IPS-15b (cell line): ENCODE results near the gene MORN3.

Experiments
- H3K27me3 ChIP-seq: one replicate; pipeline ENCODE4 v1.6.1; 2013; ENCODE audit warnings: low read length; ENCODE audit not compliant: control insufficient read depth, insufficient read depth
- H3K36me3 ChIP-seq: one replicate; pipeline ENCODE4 v1.6.1; 2013; ENCODE audit warnings: low read length; ENCODE audit not compliant: control insufficient read depth, insufficient read depth
- H3K4me1 ChIP-seq: one replicate; pipeline ENCODE4 v1.6.1; 2013; ENCODE audit warnings: mild to moderate bottlenecking, low read length; ENCODE audit not compliant: control insufficient read depth, insufficient read depth
- H3K4me3 ChIP-seq: one replicate; pipeline ENCODE4 v1.5.1; 2013; ENCODE audit warnings: low read depth, low read length
- H3K9ac ChIP-seq: one replicate; pipeline ENCODE4 v1.6.1; 2013; ENCODE audit warnings: low read depth, mild to moderate bottlenecking, low read length
- H3K9me3 ChIP-seq: one replicate; pipeline ENCODE4 v1.6.1; 2013; ENCODE audit warnings: mild to moderate bottlenecking, low read length; ENCODE audit not compliant: control insufficient read depth, insufficient read depth

MORN3 gene

DNA sequence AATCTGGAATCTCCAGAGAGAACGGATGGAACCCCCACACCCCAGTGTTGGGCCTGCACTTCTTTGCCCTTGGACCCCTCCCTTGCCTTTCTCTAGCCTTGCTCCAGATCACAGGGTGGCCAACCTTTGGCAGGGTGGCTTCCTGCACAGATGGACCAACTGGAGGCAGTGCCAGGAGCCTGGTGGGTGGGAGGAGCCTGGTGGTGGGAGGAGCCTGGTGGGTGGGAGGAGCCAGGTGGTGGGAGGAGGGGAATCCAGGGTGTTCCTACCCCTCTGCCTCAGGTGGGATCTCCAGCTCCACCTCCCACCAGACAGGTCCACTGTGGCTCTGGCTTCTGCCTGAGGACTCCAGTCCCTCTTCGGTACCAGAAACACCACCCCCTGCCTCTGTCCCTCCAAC lies 58.1 kb downstream of the MORN3 start:
- no peaks in the 10 kb centered on the region for H3K9me3 ChIP-seq
- peaks cover 3% of the 10 kb centered on the region for H3K36me3 ChIP-seq
- no peaks in the 10 kb centered on the region for H3K27me3 ChIP-seq
- H3K9ac ChIP-seq: no peak overlapping the region
- H3K4me1 ChIP-seq: no peaks in the 10 kb centered on the region
- H3K4me3 ChIP-seq: no peak overlapping the region

DNA sequence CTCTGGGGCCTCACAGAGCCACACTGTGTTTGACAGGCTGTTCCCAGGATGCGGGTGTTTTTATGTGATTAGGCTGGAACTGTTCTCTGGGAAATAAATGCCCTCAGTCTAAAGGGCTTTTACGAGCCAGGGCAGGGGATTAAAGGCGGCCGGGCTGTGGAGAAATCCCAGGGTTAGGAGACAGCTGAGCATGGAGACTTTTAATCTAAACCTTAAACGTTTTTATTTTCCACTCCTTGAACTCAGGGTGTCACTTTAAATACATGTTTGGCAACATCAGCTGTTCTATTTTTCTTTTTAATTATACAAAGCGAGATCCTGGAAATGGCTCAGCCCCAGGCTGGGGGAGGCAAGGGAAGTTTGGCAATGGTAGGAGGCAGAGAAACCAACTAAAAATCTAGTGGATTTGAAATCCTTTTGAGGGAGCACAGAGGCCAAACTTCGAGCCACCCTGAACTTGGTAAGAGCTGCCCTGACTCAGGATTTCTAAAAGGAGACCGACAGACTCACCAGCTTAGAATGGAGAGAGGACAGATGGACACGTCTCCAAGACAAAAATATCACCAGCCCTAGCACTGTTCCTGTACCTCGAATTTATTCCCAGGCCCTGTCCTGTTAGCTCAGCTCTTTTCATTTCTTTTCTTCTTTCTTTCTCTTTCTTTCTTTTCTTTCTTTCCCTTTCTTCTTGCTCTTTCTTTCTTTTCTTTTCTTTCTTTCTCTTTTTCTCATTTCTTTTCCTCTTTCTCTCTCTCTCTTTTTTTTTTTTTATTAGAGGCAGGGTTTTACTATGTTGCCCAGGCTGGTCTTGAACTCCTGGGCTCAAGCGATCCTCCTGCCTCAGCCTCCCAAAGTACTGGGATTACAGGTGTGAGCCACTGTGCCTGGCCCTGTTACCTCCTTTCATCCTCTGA lies 59.0 kb downstream of the MORN3 start:
- H3K4me3 ChIP-seq: no peak overlapping the region
- no peaks in the 10 kb centered on the region for H3K9me3 ChIP-seq
- H3K9ac ChIP-seq: no peak overlapping the region
- peaks cover 3% of the 10 kb centered on the region for H3K36me3 ChIP-seq
- no peaks in the 10 kb centered on the region for H3K27me3 ChIP-seq
- no peaks in the 10 kb centered on the region for H3K4me1 ChIP-seq

DNA sequence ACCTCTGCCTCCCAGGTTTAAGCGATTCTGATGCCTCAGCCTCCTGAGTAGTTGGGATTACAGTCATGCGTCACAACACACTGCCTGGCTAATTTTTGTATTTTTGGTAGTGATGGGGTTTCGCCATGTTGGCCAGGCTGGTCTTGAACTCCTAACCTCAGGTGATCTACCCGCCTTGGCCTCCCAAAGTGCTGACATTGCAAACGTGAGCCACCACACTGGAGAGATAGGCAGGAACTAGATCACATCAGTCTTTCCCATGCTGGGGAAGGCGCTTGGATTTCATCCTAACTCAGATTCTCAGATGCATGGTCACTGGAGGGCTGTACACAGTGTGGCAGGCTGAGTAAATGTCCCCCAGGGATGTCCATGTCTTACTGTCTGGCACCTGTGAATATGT lies 61.2 kb downstream of the MORN3 start:
- Histone ChIP-seq H3K27me3 (no peaks in the 10 kb centered on the region), H3K36me3 (peaks cover 3% of the 10 kb centered on the region)

DNA sequence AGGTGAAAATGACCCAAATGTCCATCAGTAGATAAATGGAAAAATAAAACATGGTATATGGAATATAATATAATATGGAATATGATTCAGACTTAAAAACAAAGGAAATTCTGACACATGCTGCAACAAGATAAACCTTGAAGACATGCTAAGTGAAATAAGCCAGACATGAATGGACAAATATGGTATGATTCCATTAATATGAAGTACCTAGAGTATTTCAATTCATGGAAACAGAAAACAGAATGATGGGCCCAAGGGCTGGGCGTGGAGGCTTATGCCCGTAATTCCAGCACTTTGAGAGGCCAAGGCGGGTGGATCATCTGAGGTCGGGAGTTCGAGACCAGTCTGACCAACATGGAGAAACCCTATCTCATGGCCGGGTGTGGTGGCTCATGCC lies 65.9 kb downstream of the MORN3 start:
- Histone ChIP-seq H3K36me3 (peaks cover 2% of the 10 kb centered on the region), H3K4me1 (no peaks in the 10 kb centered on the region), H3K9me3 (no peaks in the 10 kb centered on the region), H3K27me3 (no peaks in the 10 kb centered on the region), H3K9ac (no peak overlapping the region), H3K4me3 (no peak overlapping the region)

More for the DNA sequence above, 61.2 kb downstream of the MORN3 start:
- Histone ChIP-seq H3K4me3 (no peak overlapping the region), H3K9me3 (no peaks in the 10 kb centered on the region), H3K9ac (no peak overlapping the region), H3K4me1 (no peaks in the 10 kb centered on the region)

DNA sequence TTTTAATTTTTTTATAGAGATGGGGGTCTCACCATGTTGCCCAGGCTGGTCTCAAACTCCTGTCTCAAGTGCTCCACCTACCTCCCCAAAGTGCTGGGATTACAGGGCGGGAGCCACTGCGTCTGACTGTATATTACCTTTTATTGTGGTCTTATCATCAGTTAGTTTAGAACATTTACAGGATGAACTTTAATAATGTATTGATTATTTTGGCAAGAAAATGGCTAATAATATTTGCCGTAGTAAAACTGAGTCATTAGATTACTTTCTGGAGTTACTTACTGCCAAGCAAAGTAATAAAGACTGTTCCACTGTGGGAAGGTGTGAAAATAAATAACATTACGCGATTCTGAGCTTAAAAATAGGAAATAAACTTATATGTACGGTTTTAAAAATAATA lies 66.7 kb downstream of the MORN3 start:
- no peaks in the 10 kb centered on the region for H3K36me3 ChIP-seq

DNA sequence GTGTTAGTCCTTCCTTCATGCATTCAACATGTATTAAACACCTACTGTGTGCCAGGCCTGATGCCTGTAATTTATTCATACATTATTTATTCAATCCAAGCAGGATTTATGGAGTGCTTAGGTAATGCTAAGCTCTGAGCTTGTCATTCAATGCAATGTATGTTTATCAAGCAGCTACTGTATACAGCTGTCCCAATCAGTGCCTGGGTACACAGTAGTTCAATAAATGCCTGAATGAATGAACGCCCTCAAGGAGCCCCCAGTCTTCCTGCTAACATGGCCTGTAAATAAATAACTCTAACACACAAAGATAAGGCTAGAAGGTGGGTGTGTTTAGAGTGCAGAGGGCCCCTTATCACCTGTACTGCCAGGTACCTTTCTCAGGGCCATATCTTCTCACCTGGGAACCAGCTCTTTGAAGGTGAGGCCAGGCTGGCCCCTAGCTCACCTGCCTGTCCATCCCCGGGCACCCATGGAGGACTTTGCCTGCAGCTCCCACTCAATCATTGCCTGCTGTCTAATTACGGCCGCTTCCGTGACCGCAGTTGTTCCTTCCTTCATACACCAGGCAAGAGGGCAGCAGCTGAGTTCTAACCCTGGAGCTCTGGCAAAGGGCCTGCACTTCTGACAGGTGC lies 68.6 kb downstream of the MORN3 start:
- H3K9ac ChIP-seq: no peak overlapping the region
- H3K4me3 ChIP-seq: no peak overlapping the region
- H3K4me1 ChIP-seq: no peaks in the 10 kb centered on the region
- no peaks in the 10 kb centered on the region for H3K27me3 ChIP-seq
- no peaks in the 10 kb centered on the region for H3K36me3 ChIP-seq
- no peaks in the 10 kb centered on the region for H3K9me3 ChIP-seq

More for the DNA sequence above, 66.7 kb downstream of the MORN3 start:
- H3K27me3 ChIP-seq: no peaks in the 10 kb centered on the region
- no peak overlapping the region for H3K9ac ChIP-seq
- no peaks in the 10 kb centered on the region for H3K9me3 ChIP-seq
- H3K4me1 ChIP-seq: no peaks in the 10 kb centered on the region
- H3K4me3 ChIP-seq: no peak overlapping the region
